NB4 (cell line): Measurements from ENCODE around the gene TMEM178B.

Experiments
- CTCF ChIP-seq: IDR thresholded peaks from one replicate; pipeline ENCODE4 v1.5.1; 2012; ENCODE audit warnings: low read depth, low read length
- POLR2A ChIP-seq: IDR thresholded peaks from 2 replicates; pipeline ENCODE4 v1.6.1; 2011; ENCODE audit warnings: mild to moderate bottlenecking; ENCODE audit not compliant: insufficient read length; ENCODE audit errors: extremely low read depth

GRCh38 chr7:141076377-141076776 lies 2.5 kb downstream of the TMEM178B start:
- TF ChIP-seq POLR2A (no peak), CTCF (no peak)
